Measurements from ENCODE around the gene CCN6.
"Not testable (repeated sequence)": the region's sequence is repeated elsewhere in the genome, so short reads cannot be mapped to it uniquely, and the experiment has no call there.

CCN6 gene

GRCh38 chr6:112030206-112030960 lies 23.5 kb upstream of the CCN6 start:
- DNase-seq (ENCODE audit: low read depth in 2 of 2), result no peak

- DNase-seq (ENCODE audit: low read depth in 2 of 2), result no peak
These were observed 22.8 kb upstream of the CCN6 start for GRCh38 chr6:112030961-112031660.

GRCh38 chr6:112031960-112032359 lies 21.9 kb upstream of the CCN6 start:
- DNase-seq (ENCODE audit: low read depth in 2 of 2), result no peak

GRCh38 chr6:112032728-112033127 lies 21.2 kb upstream of the CCN6 start:
- no peak for DNase-seq (ENCODE audit: low read depth in 2 of 2)

GRCh38 chr6:112033791-112034615 lies 19.9 kb upstream of the CCN6 start:
- DNase-seq (ENCODE audit: low read depth in 2 of 2), result no peak

GRCh38 chr6:112034616-112034995 lies 19.3 kb upstream of the CCN6 start:
- no peak for DNase-seq (ENCODE audit: low read depth in 2 of 2)

GRCh38 chr6:112036088-112036637 lies 17.7 kb upstream of the CCN6 start:
- no peak for DNase-seq (ENCODE audit: low read depth in 2 of 2)

- DNase-seq (ENCODE audit: low read depth in 2 of 2), result no peak
These were observed 16.1 kb upstream of the CCN6 start for GRCh38 chr6:112037783-112038216.

- no peak for DNase-seq (ENCODE audit: low read depth in 2 of 2)
These were observed 15.6 kb upstream of the CCN6 start for GRCh38 chr6:112038268-112038667.

- no peak for DNase-seq (ENCODE audit: low read depth in 2 of 2)
These were observed 15.0 kb upstream of the CCN6 start for GRCh38 chr6:112038756-112039430.

- no peak for DNase-seq (ENCODE audit: low read depth in 2 of 2)
These were observed 14.5 kb upstream of the CCN6 start for GRCh38 chr6:112039431-112039770.

GRCh38 chr6:112040956-112041355 lies 12.9 kb upstream of the CCN6 start:
- no peak for DNase-seq (ENCODE audit: low read depth in 2 of 2)

GRCh38 chr6:112041535-112041934 lies 12.4 kb upstream of the CCN6 start:
- no peak for DNase-seq (ENCODE audit: low read depth in 2 of 2)

GRCh38 chr6:112043032-112044007 lies 10.6 kb upstream of the CCN6 start:
- DNase-seq (ENCODE audit: low read depth in 2 of 2), result peak; percentile 82 to 87

GRCh38 chr6:112044196-112044595 lies 9.7 kb upstream of the CCN6 start:
- no peak for DNase-seq (ENCODE audit: low read depth in 2 of 2)

GRCh38 chr6:112044856-112045255 lies 9.0 kb upstream of the CCN6 start:
- no peak for DNase-seq (ENCODE audit: low read depth in 2 of 2)

GRCh38 chr6:112047523-112047922 lies 6.4 kb upstream of the CCN6 start:
- not testable (repeated sequence) for DNase-seq (ENCODE audit: low read depth in 2 of 2)

GRCh38 chr6:112049026-112049799 lies 4.7 kb upstream of the CCN6 start:
- no peak for DNase-seq (ENCODE audit: low read depth in 2 of 2)

- DNase-seq (ENCODE audit: low read depth in 2 of 2), result no peak
These were observed 3.9 kb upstream of the CCN6 start for GRCh38 chr6:112049996-112050395.

- DNase-seq (ENCODE audit: low read depth in 2 of 2), result no peak
These were observed 3.5 kb upstream of the CCN6 start for GRCh38 chr6:112050429-112050828.

Data from stimulated activated CD4-positive, alpha-beta T cell treated with anti-CD3 and anti-CD28 coated beads, Interleukin-1b, Interleukin-23, amount 100 ng/mL, for 4 hours (primary cell).